GM12878 (cell line): Measurements from ENCODE around the gene GNA14.

Experiments
- CTCF ChIP-seq, 3 experiments: IDR thresholded peaks in 2 of 3; conservative IDR thresholded peaks in 1 of 3; 2 replicates each; pipeline ENCODE4 v1.5.1; 2011; ENCODE audit warnings: low read depth in 3 of 3, low read length in 3 of 3, mild to moderate bottlenecking in 3 of 3, control low read depth in 2 of 3, moderate library complexity in 2 of 3, inconsistent platforms in 1 of 3, mixed read lengths in 1 of 3; ENCODE audit not compliant: control insufficient read depth in 2 of 3, insufficient read depth in 1 of 3; ENCODE audit errors: extremely low read depth in 1 of 3
- EZH2 ChIP-seq: IDR thresholded peaks from 2 replicates; pipeline ENCODE4 v1.6.1; 2012; ENCODE audit warnings: low read depth, mild to moderate bottlenecking, control low read depth, inconsistent platforms, low read length, borderline replicate concordance; ENCODE audit not compliant: control insufficient read depth
- IKZF1 ChIP-seq: fragments of 450-650 bp; conservative IDR thresholded peaks from 2 replicates; pipeline ENCODE4 v1.6.1; 2017; ENCODE audit warnings: antibody characterized with exemption, mild to moderate bottlenecking
- KAT2A ChIP-seq: conservative IDR thresholded peaks from 2 replicates; pipeline ENCODE4 v1.6.1; 2011; ENCODE audit warnings: low read depth, low read length; ENCODE audit not compliant: control insufficient read depth
- NR2C2 ChIP-seq: IDR thresholded peaks from 2 replicates; pipeline ENCODE4 v1.6.1; 2011; ENCODE audit warnings: borderline replicate concordance, low read depth; ENCODE audit not compliant: control insufficient read depth, insufficient read length
- POLR2A ChIP-seq: IDR thresholded peaks from 2 replicates; pipeline ENCODE4 v1.6.1; 2011; ENCODE audit warnings: low read depth, mild to moderate bottlenecking, low read length
- POLR2AphosphoS5 ChIP-seq: IDR thresholded peaks from 2 replicates; pipeline ENCODE4 v1.6.1; 2011; ENCODE audit warnings: mild to moderate bottlenecking, low read length, inconsistent platforms
- TF ChIP-seq, protein P1 (sequence below): IDR thresholded peaks from 2 replicates; pipeline ENCODE4 v1.6.1; 2012; ENCODE audit warnings: low read depth, low read length, improper control_type of control experiment
- TF ChIP-seq, protein P2 (sequence below): fragments of 450-650 bp; IDR thresholded peaks from 2 replicates; pipeline ENCODE4 v1.6.1; 2016; ENCODE audit warnings: mild to moderate bottlenecking, moderate library complexity, borderline replicate concordance

- no peak for TF ChIP-seq CTCF (IDR thresholded peaks at IDR 0.05 in 2 of 3, conservative IDR thresholded peaks at IDR 0.05 in 1 of 3; ENCODE audit: control insufficient read depth in 2 of 3, extremely low read depth in 1 of 3, insufficient read depth in 1 of 3, low read depth in 3 of 3, low read length in 3 of 3)
- TF ChIP-seq KAT2A = no peak
- TF ChIP-seq EZH2 = no peak
- TF ChIP-seq, protein P1, sequence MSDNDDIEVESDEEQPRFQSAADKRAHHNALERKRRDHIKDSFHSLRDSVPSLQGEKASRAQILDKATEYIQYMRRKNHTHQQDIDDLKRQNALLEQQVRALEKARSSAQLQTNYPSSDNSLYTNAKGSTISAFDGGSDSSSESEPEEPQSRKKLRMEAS = no peak
- TF ChIP-seq POLR2A = no peak
- no peak for TF ChIP-seq POLR2AphosphoS5
- TF ChIP-seq IKZF1 = no peak
- TF ChIP-seq, protein P2, sequence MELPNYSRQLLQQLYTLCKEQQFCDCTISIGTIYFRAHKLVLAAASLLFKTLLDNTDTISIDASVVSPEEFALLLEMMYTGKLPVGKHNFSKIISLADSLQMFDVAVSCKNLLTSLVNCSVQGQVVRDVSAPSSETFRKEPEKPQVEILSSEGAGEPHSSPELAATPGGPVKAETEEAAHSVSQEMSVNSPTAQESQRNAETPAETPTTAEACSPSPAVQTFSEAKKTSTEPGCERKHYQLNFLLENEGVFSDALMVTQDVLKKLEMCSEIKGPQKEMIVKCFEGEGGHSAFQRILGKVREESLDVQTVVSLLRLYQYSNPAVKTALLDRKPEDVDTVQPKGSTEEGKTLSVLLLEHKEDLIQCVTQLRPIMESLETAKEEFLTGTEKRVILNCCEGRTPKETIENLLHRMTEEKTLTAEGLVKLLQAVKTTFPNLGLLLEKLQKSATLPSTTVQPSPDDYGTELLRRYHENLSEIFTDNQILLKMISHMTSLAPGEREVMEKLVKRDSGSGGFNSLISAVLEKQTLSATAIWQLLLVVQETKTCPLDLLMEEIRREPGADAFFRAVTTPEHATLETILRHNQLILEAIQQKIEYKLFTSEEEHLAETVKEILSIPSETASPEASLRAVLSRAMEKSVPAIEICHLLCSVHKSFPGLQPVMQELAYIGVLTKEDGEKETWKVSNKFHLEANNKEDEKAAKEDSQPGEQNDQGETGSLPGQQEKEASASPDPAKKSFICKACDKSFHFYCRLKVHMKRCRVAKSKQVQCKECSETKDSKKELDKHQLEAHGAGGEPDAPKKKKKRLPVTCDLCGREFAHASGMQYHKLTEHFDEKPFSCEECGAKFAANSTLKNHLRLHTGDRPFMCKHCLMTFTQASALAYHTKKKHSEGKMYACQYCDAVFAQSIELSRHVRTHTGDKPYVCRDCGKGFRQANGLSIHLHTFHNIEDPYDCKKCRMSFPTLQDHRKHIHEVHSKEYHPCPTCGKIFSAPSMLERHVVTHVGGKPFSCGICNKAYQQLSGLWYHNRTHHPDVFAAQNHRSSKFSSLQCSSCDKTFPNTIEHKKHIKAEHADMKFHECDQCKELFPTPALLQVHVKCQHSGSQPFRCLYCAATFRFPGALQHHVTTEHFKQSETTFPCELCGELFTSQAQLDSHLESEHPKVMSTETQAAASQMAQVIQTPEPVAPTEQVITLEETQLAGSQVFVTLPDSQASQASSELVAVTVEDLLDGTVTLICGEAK = no peak
- TF ChIP-seq NR2C2 = no peak
Measured at GRCh38 chr9:77513457-77513856, 134.7 kb downstream of the GNA14 start.
